HepG2 (cell line): Measurements from ENCODE around the gene MTHFS. TPM values are rescaled to one million over a fixed set of nuclear protein-coding genes. Genes with fewer than 3 reads are reported as not detected.
"Not testable (repeated sequence)": the region's sequence is repeated elsewhere in the genome, so short reads cannot be mapped to it uniquely, and the experiment has no call there.

ENCODE experiments used
- ATAC-seq: fragments of 200-7000 bp; cut with Tn5 transposase; 3 replicates; pipeline ENCODE4 v1.9.1; 2020; ENCODE audit warnings: mild to moderate bottlenecking, moderate library complexity
- BruUV-seq: library from RNA; stranded (reverse); fragments of 400-500 nt; replicated peaks from 2 replicates; lab custom pipeline; 2021; lab: Mats Ljungman, UMichigan
- CTCF ChIA-PET: fragments of 300-600 bp; formaldehyde crosslinking; extraction: SDS; loops from one replicate; lab custom pipeline; 2021; ENCODE audit warnings: low total read pairs, inconsistent platforms, low intra/inter-chr PET ratio; lab: Yijun Ruan, JAX
- POLR2A ChIA-PET: fragments of 350-600 bp; sonication (Branson Sonifier 250); formaldehyde crosslinking; loops from one replicate; lab custom pipeline; 2020; ENCODE audit warnings: antibody characterized with exemption, inconsistent platforms; lab: Yijun Ruan, JAX
- DNase-seq: peaks from one replicate; pipeline ENCODE4 v3.0.0-alpha.2; 2015; ENCODE audit warnings: low spot score
- FAIRE-seq: peaks from 3 replicates; lab custom pipeline; 2011; peaks lifted over from hg19 to GRCh38; lab: Jason Lieb, UNC
- H2AFZ ChIP-seq: one replicate; pipeline ENCODE4 v1.6.1; 2011; ENCODE audit warnings: low read length, inconsistent platforms
- H3K27ac ChIP-seq: fragments of 300-600 bp; 3 replicates; pipeline ENCODE4 v1.8.0; 2011; ENCODE audit warnings: mixed run types, mild to moderate bottlenecking, mixed read lengths, low read length, inconsistent platforms; ENCODE audit not compliant: insufficient read depth; ENCODE audit errors: extremely low read length
- H3K27me3 ChIP-seq, 2 experiments: fragments of 200-600 bp in 1 of 2; 2 replicates in 1 of 2; 3 replicates in 1 of 2; pipeline versions ENCODE4 v1.6.0 to v1.8.0; 2011; ENCODE audit warnings: low read length in 2 of 2, mild to moderate bottlenecking in 2 of 2, moderate library complexity in 2 of 2, inconsistent platforms in 1 of 2; ENCODE audit not compliant: insufficient read depth in 2 of 2, control insufficient read depth in 1 of 2
- H3K36me3 ChIP-seq, 2 experiments: fragments of 200-600 bp in 1 of 2; replicated peaks in 1 of 2; 2 replicates in 1 of 2; 3 replicates in 1 of 2; pipeline versions ENCODE4 v1.5.1 to v1.8.0; 2011; ENCODE audit warnings: low read length in 2 of 2, inconsistent platforms in 1 of 2; ENCODE audit not compliant: insufficient read depth in 2 of 2, control insufficient read depth in 1 of 2
- H3K4me1 ChIP-seq: 2 replicates; pipeline ENCODE4 v1.5.1; 2012; ENCODE audit warnings: low read length, inconsistent platforms; ENCODE audit not compliant: insufficient read depth
- H3K4me2 ChIP-seq: 2 replicates; pipeline ENCODE4 v1.6.0; 2011; ENCODE audit warnings: low read depth, low read length, inconsistent platforms
- H3K4me3 ChIP-seq, 3 experiments: fragments of 200-600 bp in 1 of 3; sonication (generic), shearing (Covaris generic) in 1 of 3; replicated peaks in 1 of 3; 2 replicates each; pipeline ENCODE4 v1.5.1; 2011 to 2016; ENCODE audit warnings: low read length in 3 of 3, inconsistent platforms in 2 of 3, low read depth in 2 of 3, mild to moderate bottlenecking in 2 of 3, control low read depth in 1 of 3, mixed read lengths in 1 of 3; ENCODE audit not compliant: insufficient read depth in 1 of 3
- H3K79me2 ChIP-seq: one replicate; pipeline ENCODE4 v1.6.1; 2011; ENCODE audit warnings: low read length, inconsistent platforms; ENCODE audit not compliant: insufficient read depth
- H3K9ac ChIP-seq: 2 replicates; pipeline ENCODE4 v1.6.0; 2011; ENCODE audit warnings: mild to moderate bottlenecking, low read depth, low read length, inconsistent platforms; ENCODE audit not compliant: insufficient read depth
- H3K9me3 ChIP-seq: 2 replicates; pipeline ENCODE4 v1.5.1; 2012; ENCODE audit warnings: mild to moderate bottlenecking, low read length
- H4K20me1 ChIP-seq: 2 replicates; pipeline ENCODE4 v1.6.0; 2011; ENCODE audit warnings: inconsistent platforms, mild to moderate bottlenecking, low read length, moderate library complexity; ENCODE audit not compliant: insufficient read depth
- ATF7-NPFF ChIP-seq: sonication (generic); formaldehyde crosslinking; IDR thresholded peaks from 2 replicates; pipeline ENCODE4 v1.8.1; 2023; ENCODE audit warnings: mild to moderate bottlenecking, low read depth, missing genetic modification reagents, moderate library complexity
- ATM ChIP-seq: fragments of 450-650 bp; IDR thresholded peaks from 2 replicates; pipeline ENCODE4 v1.7.1; 2017; ENCODE audit warnings: mild to moderate bottlenecking, borderline replicate concordance
- GPBP1L1 ChIP-seq: sonication (generic); formaldehyde crosslinking; IDR thresholded peaks from 2 replicates; pipeline ENCODE4 v1.5.0; 2020; ENCODE audit warnings: mild to moderate bottlenecking, missing genetic modification reagents
- ZNF326 ChIP-seq: sonication (generic); formaldehyde crosslinking; IDR thresholded peaks from 2 replicates; pipeline ENCODE4 v1.4.0; 2020; ENCODE audit warnings: missing genetic modification reagents, borderline replicate concordance
- ZNF329 ChIP-seq: sonication (generic); formaldehyde crosslinking; IDR thresholded peaks from 2 replicates; pipeline ENCODE4 v1.9.0; 2021; ENCODE audit warnings: low read depth, mild to moderate bottlenecking, missing genetic modification reagents
- ZNF562 ChIP-seq: sonication (generic); formaldehyde crosslinking; IDR thresholded peaks from 2 replicates; pipeline ENCODE4 v1.8.0; 2022; ENCODE audit warnings: missing genetic modification reagents, borderline replicate concordance
- WGBS: methylation state at CpG from one replicate; pipeline ENCODE4 v1.1.6; 2017; ENCODE audit warnings: low lambda C conversion rate; 5-methylcytosine and 5-hydroxymethylcytosine counted together
- in situ Hi-C: cut with HindIII; loops from 2 replicates; pipeline ENCODE4 v1.10.0; 2017; ENCODE audit warnings: low pct_unique_long_range_greater_than_20kb; ENCODE audit not compliant: extremely low pct_ligation_motif_present
- intact Hi-C: fragments of 100-400 bp; cut with micrococcal nuclease; formaldehyde crosslinking; loops from one replicate; pipeline ENCODE4 v1.10.0; 2022; ENCODE audit not compliant: unreplicated experiment
- polyA plus RNA-seq, 8 experiments: library from polyadenylated mRNA; depleted of rRNA in 3 of 8; stranded (reverse) in 7 of 8; unstranded in 1 of 8; fragments of >200 nt; fragmentation: Illumina TruSeq in 4 of 8; extraction: Trizol in 4 of 8; gene quantifications; 2 replicates each; pipeline versions ENCODE4 v1.2.1 to v1.2.3, GENCODE V29; 2011 to 2016; ENCODE audit warnings: low read depth in 4 of 8, missing spikeins in 1 of 8, mixed read lengths in 1 of 8; ENCODE audit not compliant: insufficient read depth in 1 of 8
- total RNA-seq, 5 experiments: library from RNA; depleted of rRNA; stranded (reverse); fragments of >200 nt; fragmentation: Illumina TruSeq; extraction: Trizol; gene quantifications; 2 replicates each; pipeline ENCODE4 v1.2.3, GENCODE V29; 2016; ENCODE audit warnings: low read depth in 1 of 5

The MTHFS gene
- total and polyA plus RNA-seq, 2 of the 13 experiments (the other 11 are each of a cell fraction or from before 2014, with no cell fraction given) = 37.0 to 49.7 TPM

- intact Hi-C loops, H3K79me2 ChIP-seq, CTCF ChIA-PET, H3K4me1 ChIP-seq, H3K27ac ChIP-seq, H3K36me3 ChIP-seq, H3K9ac ChIP-seq, ATAC-seq, H4K20me1 ChIP-seq, FAIRE-seq, H3K4me3 ChIP-seq, POLR2A ChIA-PET, BruUV-seq, H3K4me2 ChIP-seq, H2AFZ ChIP-seq, in situ Hi-C loops, DNase-seq, H3K27me3 ChIP-seq: not testable (repeated sequence)
- peak; percentile 97 for TF ChIP-seq ZNF562
- peaks cover 42% of the 10 kb centered on the region for H3K9me3 ChIP-seq
- 83% methylated on average over 3 of the region's 3 CpGs for WGBS
Observed at GRCh38 chr15:79915776-79916501, 19.1 kb upstream of the MTHFS start.

GRCh38 chr15:79914728-79915127, 17.9 kb upstream of the MTHFS start:
- ATAC-seq (no peak), DNase-seq (no peak), FAIRE-seq (no peak)
- in situ Hi-C loops (no loop called here), intact Hi-C loops (no loop called here)
- POLR2A ChIA-PET = interaction anchor here (0.9 kb wide), 1 partner anchor 9 kb away, joined by 3 read pairs; no protein-coding TSS in a partner anchor
- CTCF ChIA-PET = no interaction called here
- no peak overlapping the region for H3K4me3 ChIP-seq
- H2AFZ ChIP-seq = no peak overlapping the region
- no peaks in the 10 kb centered on the region for H4K20me1 ChIP-seq
- no peak overlapping the region for H3K27ac ChIP-seq
- no peak overlapping the region for H3K9ac ChIP-seq
- no TSS peak for BruUV-seq
- H3K9me3 ChIP-seq = peaks cover 32% of the 10 kb centered on the region
- H3K36me3 ChIP-seq = no peaks in the 10 kb centered on the region; a peak in 1 of 5 replicates
- peaks cover 11% of the 10 kb centered on the region; the same call in 1 of the 2 replicates for H3K4me1 ChIP-seq
- H3K4me2 ChIP-seq = no peak overlapping the region
- TF ChIP-seq ATF7-NPFF (CRISPR knock-in tag) = no peak
- TF ChIP-seq ZNF329 (CRISPR knock-in tag) = no peak
- no peak for TF ChIP-seq ZNF326
- no peak for TF ChIP-seq GPBP1L1 (CRISPR knock-in tag)
- no peak for TF ChIP-seq ATM
- no peaks in the 10 kb centered on the region for H3K79me2 ChIP-seq
- H3K27me3 ChIP-seq = no peaks in the 10 kb centered on the region
